ENCODE data around the gene HNRNPF. TPM values are rescaled to one million over a fixed set of nuclear protein-coding genes. Genes with fewer than 3 reads are reported as not detected.

The HNRNPF gene
- polyA plus RNA-seq, 1 donor (not counting 4 experiments of a cell fraction or from before 2014, with no cell fraction given): 238 TPM

- Histone ChIP-seq H4K20me1 (ENCODE audit: control insufficient read depth, extremely low read depth, insufficient read depth, low read length) (no peaks in the 10 kb centered on the region), H3K4me1 (ENCODE audit: control insufficient read depth, extremely low read depth, insufficient read depth, low read length) (peaks cover 17% of the 10 kb centered on the region), H3K9ac (ENCODE audit: control insufficient read depth, extremely low read depth, insufficient read depth, low read length) (peak overlapping the region; percentile 18), H3K79me2 (ENCODE audit: control insufficient read depth, insufficient read depth, low read length) (no peaks in the 10 kb centered on the region), H2AFZ (ENCODE audit: control insufficient read depth, low read length) (no peak overlapping the region), H3K9me3 (ENCODE audit: control insufficient read depth, low read depth, low read length) (no peaks in the 10 kb centered on the region), H3K27me3 (ENCODE audit: control insufficient read depth, extremely low read depth, insufficient read depth, low read length) (no peaks in the 10 kb centered on the region), H3K36me3 (ENCODE audit: control insufficient read depth in 2 of 2, extremely low read depth in 1 of 2, insufficient read depth in 2 of 2, low read length in 2 of 2) (no peaks in the 10 kb centered on the region), H3K4me3 (ENCODE audit: control insufficient read depth in 2 of 3, extremely low read depth in 1 of 3, insufficient read depth in 2 of 3, low read depth in 1 of 3, low read length in 3 of 3) (no peak overlapping the region), H3K27ac (ENCODE audit: control insufficient read depth, insufficient read depth, low read length) (peak overlapping the region; percentile 73), H3K4me2 (ENCODE audit: control insufficient read depth, extremely low read depth, insufficient read depth, low read depth, low read length) (peak overlapping the region; percentile 18), H3K9me1 (ENCODE audit: control insufficient read depth, extremely low read depth, insufficient read depth, low read length) (no peaks in the 10 kb centered on the region)
- DNase-seq (ENCODE audit: low read depth, low spot score) (no peak), FAIRE-seq (peak; percentile 9)
- TF ChIP-seq CTCF (optimal IDR thresholded peaks at IDR 0.05 in 1 of 3, IDR thresholded peaks at IDR 0.05 in 1 of 3, conservative IDR thresholded peaks at IDR 0.05 in 1 of 3; ENCODE audit: extremely low read depth in 1 of 3, insufficient read depth in 2 of 3, low read length in 3 of 3) (no peak), EZH2 (IDR thresholded peaks at IDR 0.05; ENCODE audit: low read length) (no peak)
- dilution Hi-C loops (cut with MboI; ENCODE audit: extremely low pct_ligation_motif_present, low sequenced_read_pairs): no loop called here
Observed at GRCh38 chr10:43444897-43445466, 36.0 kb upstream of the HNRNPF start.

DNA sequence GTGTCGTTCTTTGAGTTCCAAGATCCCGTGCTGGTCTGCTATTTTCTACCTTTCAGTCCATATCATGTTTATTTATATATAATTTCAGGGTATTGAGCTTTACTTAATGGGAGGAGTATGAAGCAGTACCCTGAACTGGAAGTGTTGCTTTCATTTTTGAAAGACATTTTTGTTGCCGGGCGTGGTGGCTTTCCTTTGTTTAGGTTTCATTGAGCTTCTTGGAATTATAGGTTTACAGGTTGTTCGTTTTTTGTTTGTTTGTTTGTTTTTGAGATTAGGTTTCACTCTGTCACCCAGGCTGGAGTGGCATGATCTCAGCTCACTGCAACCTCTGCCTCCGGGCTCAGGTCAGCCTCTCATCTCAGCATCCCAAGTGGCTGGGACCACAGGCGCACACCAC is 35.3 kb upstream of the HNRNPF start:
- Histone ChIP-seq H3K27me3 (ENCODE audit: control insufficient read depth, extremely low read depth, insufficient read depth, low read length) (no peaks in the 10 kb centered on the region), H3K9me1 (ENCODE audit: control insufficient read depth, extremely low read depth, insufficient read depth, low read length) (no peaks in the 10 kb centered on the region), H3K27ac (ENCODE audit: control insufficient read depth, insufficient read depth, low read length) (peak overlapping the region; percentile 73), H3K79me2 (ENCODE audit: control insufficient read depth, insufficient read depth, low read length) (no peaks in the 10 kb centered on the region), H3K9ac (ENCODE audit: control insufficient read depth, extremely low read depth, insufficient read depth, low read length) (no peak overlapping the region), H3K9me3 (ENCODE audit: control insufficient read depth, low read depth, low read length) (no peaks in the 10 kb centered on the region), H3K4me2 (ENCODE audit: control insufficient read depth, extremely low read depth, insufficient read depth, low read depth, low read length) (no peak overlapping the region), H3K4me3 (ENCODE audit: control insufficient read depth in 2 of 3, extremely low read depth in 1 of 3, insufficient read depth in 2 of 3, low read depth in 1 of 3, low read length in 3 of 3) (no peak overlapping the region), H4K20me1 (ENCODE audit: control insufficient read depth, extremely low read depth, insufficient read depth, low read length) (no peaks in the 10 kb centered on the region), H2AFZ (ENCODE audit: control insufficient read depth, low read length) (no peak overlapping the region), H3K4me1 (ENCODE audit: control insufficient read depth, extremely low read depth, insufficient read depth, low read length) (peaks cover 17% of the 10 kb centered on the region), H3K36me3 (ENCODE audit: control insufficient read depth in 2 of 2, extremely low read depth in 1 of 2, insufficient read depth in 2 of 2, low read length in 2 of 2) (no peaks in the 10 kb centered on the region)
- DNase-seq (ENCODE audit: low read depth, low spot score): no peak
- no peak for TF ChIP-seq EZH2 (IDR thresholded peaks at IDR 0.05; ENCODE audit: low read length)
- TF ChIP-seq CTCF (optimal IDR thresholded peaks at IDR 0.05 in 1 of 3, IDR thresholded peaks at IDR 0.05 in 1 of 3, conservative IDR thresholded peaks at IDR 0.05 in 1 of 3; ENCODE audit: extremely low read depth in 1 of 3, insufficient read depth in 2 of 3, low read length in 3 of 3): no peak
- dilution Hi-C loops (cut with MboI; ENCODE audit: extremely low pct_ligation_motif_present, low sequenced_read_pairs): no loop called here
- no peak for FAIRE-seq

Data from keratinocyte (primary cell).